Spleen (tissue), 11 donors: Measurements from ENCODE around the gene KXD1. TPM values are rescaled to one million over a fixed set of nuclear protein-coding genes. Genes with fewer than 3 reads are reported as not detected.

Experiments used
- DNase-seq: peaks from one replicate; pipeline ENCODE4 v3.0.0-alpha.2; 2020
- H3K27ac ChIP-seq, 8 donors: fragments of 200-600 bp; sonication (generic) in 7 of 8; 1 replicate in 4 of 8; 2 replicates in 4 of 8; pipeline versions ENCODE4 v1.5.0 to v1.8.0; 2016 to 2021; ENCODE audit warnings: inconsistent platforms in 4 of 8, mild to moderate bottlenecking in 4 of 8, moderate library complexity in 1 of 8
- H3K27me3 ChIP-seq, 7 donors: fragments of 200-600 bp; sonication (generic) in 6 of 7; replicated peaks in 1 of 7; 1 replicate in 4 of 7; 2 replicates in 3 of 7; pipeline versions ENCODE4 v1.5.0 to v1.8.0; 2016 to 2021; ENCODE audit warnings: inconsistent platforms in 3 of 7, mild to moderate bottlenecking in 1 of 7
- H3K36me3 ChIP-seq, 6 donors: fragments of 200-600 bp; sonication (generic) in 5 of 6; 1 replicate in 4 of 6; 2 replicates in 2 of 6; pipeline versions ENCODE4 v1.5.0 to v1.8.0; 2016 to 2021; ENCODE audit warnings: inconsistent platforms in 2 of 6
- H3K4me1 ChIP-seq, 6 donors: fragments of 200-600 bp; sonication (generic) in 5 of 6; 1 replicate in 3 of 6; 2 replicates in 3 of 6; pipeline versions ENCODE4 v1.5.0 to v1.8.0; 2016 to 2021; ENCODE audit warnings: inconsistent platforms in 3 of 6
- H3K4me3 ChIP-seq, 8 donors: fragments of 200-600 bp; sonication (generic) in 7 of 8; 1 replicate in 4 of 8; 2 replicates in 4 of 8; pipeline versions ENCODE4 v1.5.0 to v1.8.0; 2016 to 2021; ENCODE audit warnings: inconsistent platforms in 4 of 8, mild to moderate bottlenecking in 4 of 8, moderate library complexity in 2 of 8
- H3K9me3 ChIP-seq, 8 donors: fragments of 200-600 bp; sonication (generic) in 7 of 8; 1 replicate in 4 of 8; 2 replicates in 4 of 8; pipeline versions ENCODE4 v1.5.0 to v1.8.0; 2016 to 2021; ENCODE audit warnings: inconsistent platforms in 4 of 8
- POLR2A ChIP-seq, 3 donors: fragments of 450-650 bp; IDR thresholded peaks; one replicate each; pipeline ENCODE4 v1.5.1; 2017; ENCODE audit warnings: antibody characterized with exemption in 3 of 3, mild to moderate bottlenecking in 1 of 3
- POLR2AphosphoS5 ChIP-seq, 3 donors: sonication (generic); formaldehyde crosslinking; IDR thresholded peaks; one replicate each; pipeline ENCODE4 v1.5.1; 2017; ENCODE audit warnings: antibody characterized with exemption in 3 of 3
- WGBS, 5 donors: extraction: QIAGEN DNeasy Blood & Tissue Kit in 3 of 5; methylation state at CpG; one replicate each; pipeline versions ENCODE4 v1.1.5 to v1.1.7; 2013 to 2018; 5-methylcytosine and 5-hydroxymethylcytosine counted together
- intact Hi-C: fragments of 100-400 bp; cut with DNase I; formaldehyde crosslinking; loops from one replicate; pipeline ENCODE4 v1.15.0; 2023; ENCODE audit warnings: low total_unique reads
- polyA plus RNA-seq, 3 donors: library from polyadenylated mRNA; stranded (reverse); fragments of 200-250 nt; gene quantifications; one replicate each; pipeline ENCODE4 v1.2.1, GENCODE V29; 2013
- total RNA-seq, 7 donors: library from RNA; depleted of rRNA in 3 of 7; stranded (reverse); fragments of >200 nt in 3 of 7; fragmentation: NEBNext Ultra II Directional in 4 of 7; extraction: Animal tissue kit (Norgen Biotek cat#: 25700) in 4 of 7; gene quantifications; one replicate each; pipeline versions ENCODE4 v1.1.0 to v1.2.1, GENCODE V29; 2016 to 2021
- TF ChIP-seq, protein P1 (sequence below), 11 experiments: fragments of 200-600 bp in 7 of 11; fragments of 450-650 bp in 4 of 11; sonication (generic) in 4 of 11; IDR thresholded peaks in 8 of 11; conservative IDR thresholded peaks in 3 of 11; 1 replicate in 7 of 11; 2 replicates in 4 of 11; pipeline versions ENCODE4 v1.4.0 to v1.8.0; 2016 to 2021; ENCODE audit warnings: antibody characterized with exemption in 11 of 11, inconsistent platforms in 4 of 11, mild to moderate bottlenecking in 1 of 11
- donor health status: healthy with polysubstance abuse.
- donor health status: DM: no; HTN: no; CAD: no; lungs with moderate emphysema.
- donor health status: DM: no; HTN: no; CAD: no.
- donor health status: Bipolar disorder and iron deficiency.
- donor health status: healthy.
- donor health status: DM: no; HTN: no; CAD: no.
- donor health status: DM: yes; HTN: yes; CAD: no.

The KXD1 gene
- total and polyA plus RNA-seq, 10 donors, result 63.9 to 90.9 (median 74.8) TPM

DNA sequence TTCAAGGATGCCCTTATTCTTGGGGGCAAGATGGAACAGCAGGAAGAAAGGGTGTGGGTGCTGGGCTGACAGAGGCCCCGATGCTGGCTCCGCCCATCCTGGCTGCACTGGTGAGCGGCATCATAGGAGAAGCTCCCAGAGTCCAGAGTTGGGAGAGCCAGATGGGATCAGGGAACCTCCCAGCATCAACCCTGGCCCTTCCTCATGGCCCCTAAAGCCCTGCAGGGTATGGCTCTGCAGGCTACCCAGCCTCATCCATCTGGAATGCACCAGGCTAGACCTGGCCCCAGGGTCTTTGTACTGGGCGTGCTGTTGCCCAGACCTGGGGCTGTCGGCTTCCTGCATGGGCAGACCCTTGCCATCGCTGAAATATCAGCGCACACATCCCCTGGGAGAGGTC, 27.9 kb upstream of the KXD1 start:
- 78 to 91% (median 86%) methylated on average over 3 to 7 of the region's 7 CpGs for WGBS, 5 donors

DNA sequence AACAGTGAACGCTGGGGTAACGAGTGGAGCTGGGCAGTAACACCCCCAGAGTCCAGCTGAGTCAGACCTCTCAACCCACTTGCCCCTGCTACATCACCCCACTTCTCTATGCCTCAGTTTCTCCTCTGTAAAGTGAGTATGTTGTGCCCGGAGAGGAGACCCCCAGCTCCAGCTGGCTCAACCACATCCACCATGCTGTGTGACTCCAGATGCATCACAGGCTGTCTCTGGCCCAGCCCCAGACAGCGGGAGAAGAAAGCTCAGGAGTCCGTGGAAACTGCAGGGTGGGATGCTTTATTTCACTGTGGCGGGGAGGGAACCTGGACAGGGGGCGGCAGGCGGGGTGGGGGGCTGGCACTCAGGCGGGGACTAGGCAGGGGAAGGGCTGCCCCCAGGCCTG, 26.2 kb upstream of the KXD1 start:
- intact Hi-C loops, result no loop called here
- no peak overlapping the region for H3K27ac ChIP-seq
- no peak overlapping the region for H3K4me3 ChIP-seq
- H3K4me1 ChIP-seq, result peaks cover 0 to 13% (median 5%) of the 10 kb centered on the region in 6 donors
- no peaks in the 10 kb centered on the region for H3K27me3 ChIP-seq
- H3K9me3 ChIP-seq, result no peaks in the 10 kb centered on the region
- peaks cover 0 to 71% (median 43%) of the 10 kb centered on the region in 6 donors for H3K36me3 ChIP-seq
- DNase-seq, result no peak
- WGBS, 5 donors, result 91 to 97% (median 95%) methylated on average over 9 of the region's 9 CpGs
- no peak for TF ChIP-seq POLR2A (IDR thresholded peaks at IDR 0.05)
- TF ChIP-seq, protein P1, sequence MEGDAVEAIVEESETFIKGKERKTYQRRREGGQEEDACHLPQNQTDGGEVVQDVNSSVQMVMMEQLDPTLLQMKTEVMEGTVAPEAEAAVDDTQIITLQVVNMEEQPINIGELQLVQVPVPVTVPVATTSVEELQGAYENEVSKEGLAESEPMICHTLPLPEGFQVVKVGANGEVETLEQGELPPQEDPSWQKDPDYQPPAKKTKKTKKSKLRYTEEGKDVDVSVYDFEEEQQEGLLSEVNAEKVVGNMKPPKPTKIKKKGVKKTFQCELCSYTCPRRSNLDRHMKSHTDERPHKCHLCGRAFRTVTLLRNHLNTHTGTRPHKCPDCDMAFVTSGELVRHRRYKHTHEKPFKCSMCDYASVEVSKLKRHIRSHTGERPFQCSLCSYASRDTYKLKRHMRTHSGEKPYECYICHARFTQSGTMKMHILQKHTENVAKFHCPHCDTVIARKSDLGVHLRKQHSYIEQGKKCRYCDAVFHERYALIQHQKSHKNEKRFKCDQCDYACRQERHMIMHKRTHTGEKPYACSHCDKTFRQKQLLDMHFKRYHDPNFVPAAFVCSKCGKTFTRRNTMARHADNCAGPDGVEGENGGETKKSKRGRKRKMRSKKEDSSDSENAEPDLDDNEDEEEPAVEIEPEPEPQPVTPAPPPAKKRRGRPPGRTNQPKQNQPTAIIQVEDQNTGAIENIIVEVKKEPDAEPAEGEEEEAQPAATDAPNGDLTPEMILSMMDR (IDR thresholded peaks at IDR 0.05 in 8 of 11, conservative IDR thresholded peaks at IDR 0.05 in 3 of 11), result no peak
- no peak for TF ChIP-seq POLR2AphosphoS5 (IDR thresholded peaks at IDR 0.05)

More for the DNA sequence above, 27.9 kb upstream of the KXD1 start:
- no peak overlapping the region for H3K27ac ChIP-seq
- H3K27me3 ChIP-seq, result no peaks in the 10 kb centered on the region
- peaks cover 0 to 17% (median 5%) of the 10 kb centered on the region in 6 donors for H3K4me1 ChIP-seq
- intact Hi-C loops, result no loop called here
- H3K4me3 ChIP-seq, result no peak overlapping the region
- TF ChIP-seq, protein P1 (IDR thresholded peaks at IDR 0.05 in 8 of 11, conservative IDR thresholded peaks at IDR 0.05 in 3 of 11), result no peak
- peak; percentile 12 to 53 (median 34) for TF ChIP-seq POLR2AphosphoS5 (IDR thresholded peaks at IDR 0.05)
- peaks cover 0 to 54% (median 30%) of the 10 kb centered on the region in 6 donors for H3K36me3 ChIP-seq
- no peaks in the 10 kb centered on the region for H3K9me3 ChIP-seq
- no peak for DNase-seq

DNA sequence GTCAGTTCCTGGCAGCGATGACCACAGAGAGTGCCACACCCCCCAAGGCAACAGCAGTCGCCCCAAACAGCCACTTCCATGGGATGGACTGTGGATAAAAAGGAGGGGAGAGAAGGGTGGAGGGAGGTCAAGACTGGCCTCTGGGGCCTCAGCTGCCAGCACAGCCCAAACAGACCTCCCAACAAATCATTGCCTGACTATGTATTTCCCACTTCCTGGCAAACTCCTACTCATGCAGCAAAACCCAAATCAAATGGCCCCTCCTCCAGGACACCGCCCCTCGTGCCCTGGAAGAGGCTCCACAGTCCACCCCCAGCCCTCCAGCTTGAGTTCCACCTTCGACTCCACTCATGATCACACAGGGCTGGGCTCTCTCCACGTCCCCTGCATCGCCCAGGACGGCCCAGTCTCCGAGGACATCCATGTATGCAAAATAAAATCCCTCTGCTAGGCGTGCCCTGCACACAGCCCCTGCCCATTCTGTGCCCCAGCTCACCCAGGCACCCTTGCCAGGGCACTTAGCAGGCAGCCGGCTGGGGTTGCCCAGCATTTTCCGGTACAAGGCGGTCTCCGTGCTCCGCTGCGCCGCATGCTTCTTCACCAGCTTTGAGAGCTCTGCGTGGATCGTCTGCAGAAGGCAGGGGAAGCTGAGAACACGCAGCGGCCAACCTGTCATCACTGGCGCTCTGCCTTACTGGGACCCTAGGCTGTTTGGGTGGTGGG, 25.3 kb upstream of the KXD1 start:
- intact Hi-C loops, result no loop called here
- Histone ChIP-seq H3K27ac (no peak overlapping the region), H3K9me3 (no peaks in the 10 kb centered on the region), H3K4me3 (no peak overlapping the region), H3K27me3 (no peaks in the 10 kb centered on the region), H3K36me3 (peaks cover 0 to 80% (median 51%) of the 10 kb centered on the region in 6 donors), H3K4me1 (peaks cover 0 to 5% (median 2%) of the 10 kb centered on the region in 6 donors)
- WGBS, 5 donors, result 96 to 98% (median 97%) methylated on average over 21 to 22 of the region's 22 CpGs
- no peak for DNase-seq
- TF ChIP-seq POLR2A (IDR thresholded peaks at IDR 0.05), result no peak
- TF ChIP-seq POLR2AphosphoS5 (IDR thresholded peaks at IDR 0.05), result peak in 1 of 3 donors; percentile 27

DNA sequence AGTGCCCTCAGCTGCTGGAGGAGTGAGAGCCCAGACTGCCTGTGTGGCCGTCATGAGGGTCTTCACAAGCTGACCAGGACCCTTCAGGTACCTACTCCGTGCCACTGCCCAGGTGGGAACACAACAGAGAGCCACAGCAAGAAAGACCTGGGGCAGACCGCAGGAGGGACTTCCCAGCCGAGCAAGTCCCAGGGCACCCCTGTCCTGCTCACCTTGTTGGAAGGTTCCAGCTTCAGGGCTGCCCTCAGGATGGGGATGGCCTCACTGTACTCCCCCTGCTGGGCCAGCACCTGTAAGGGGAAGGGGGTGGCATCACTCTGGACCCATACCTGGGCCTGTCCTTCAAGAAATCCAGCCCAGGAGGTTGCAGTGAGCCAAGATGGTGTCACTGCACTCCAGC, 24.6 kb upstream of the KXD1 start:
- Histone ChIP-seq H3K9me3 (no peaks in the 10 kb centered on the region), H3K36me3 (peaks cover 0 to 87% (median 59%) of the 10 kb centered on the region in 6 donors), H3K4me1 (peaks cover 0 to 1% (median 0%) of the 10 kb centered on the region in 6 donors), H3K27ac (no peak overlapping the region), H3K27me3 (no peaks in the 10 kb centered on the region), H3K4me3 (no peak overlapping the region)
- intact Hi-C loops, result no loop called here
- no peak for TF ChIP-seq POLR2A (IDR thresholded peaks at IDR 0.05)
- TF ChIP-seq, protein P1 (IDR thresholded peaks at IDR 0.05 in 8 of 11, conservative IDR thresholded peaks at IDR 0.05 in 3 of 11), result no peak
- no peak for TF ChIP-seq POLR2AphosphoS5 (IDR thresholded peaks at IDR 0.05)
- WGBS, 5 donors, result 80 to 98% (median 95%) methylated on average over 1 to 4 of the region's 4 CpGs
- no peak for DNase-seq
